Pancreas (tissue), 10 donors: Measurements from ENCODE around the gene AGBL4. TPM values are rescaled to one million over a fixed set of nuclear protein-coding genes. Genes with fewer than 3 reads are reported as not detected.

Experiments
- ATAC-seq, 4 donors: fragments of 200-7000 bp; cut with Tn5 transposase; one replicate each; pipeline versions ENCODE4 v1.8.0 to v1.9.1; 2020; ENCODE audit warnings: mild to moderate bottlenecking in 4 of 4, moderate library complexity in 4 of 4
- DNase-seq, 6 donors: peaks; one replicate each; pipeline ENCODE4 v3.0.0-alpha.2; 2020
- FAIRE-seq: peaks from 2 replicates; lab custom pipeline; 2012; peaks lifted over from hg19 to GRCh38; lab: Jason Lieb, UNC
- H3K27ac ChIP-seq, 4 donors: fragments of 200-600 bp; sonication (generic); 1 replicate in 3 of 4; 2 replicates in 1 of 4; pipeline versions ENCODE4 v1.5.0 to v1.8.0; 2020
- H3K27me3 ChIP-seq, 4 donors: fragments of 200-600 bp; one replicate each; pipeline ENCODE4 v1.8.0; 2021
- H3K36me3 ChIP-seq, 3 donors: fragments of 200-600 bp; sonication (generic) in 1 of 3; one replicate each; pipeline versions ENCODE4 v1.5.0 to v1.8.0; 2020 to 2021
- H3K4me1 ChIP-seq, 3 donors: fragments of 200-600 bp; one replicate each; pipeline ENCODE4 v1.8.0; 2021
- H3K4me3 ChIP-seq, 4 donors: fragments of 200-600 bp; sonication (generic) in 2 of 4; one replicate each; pipeline versions ENCODE4 v1.5.0 to v1.8.0; 2020 to 2021
- H3K9me3 ChIP-seq, 4 donors: fragments of 200-600 bp; one replicate each; pipeline ENCODE4 v1.8.0; 2021
- WGBS, 2 donors: extraction: QIAGEN DNeasy Blood & Tissue Kit; methylation state at CpG; one replicate each; pipeline ENCODE4 v1.1.7; 2013; 5-methylcytosine and 5-hydroxymethylcytosine counted together
- intact Hi-C, 3 donors: fragments of 100-400 bp; cut with DNase I; formaldehyde crosslinking; loops; one replicate each; pipeline versions ENCODE4 v1.11.1 to v1.14.2; 2022
- polyA plus RNA-seq, 2 donors: library from polyadenylated mRNA; stranded (reverse); fragments of 200-250 nt; gene quantifications; one replicate each; pipeline ENCODE4 v1.2.3, GENCODE V29; 2013
- total RNA-seq, 6 donors: library from RNA; stranded (reverse); fragmentation: NEBNext Ultra II Directional in 4 of 6; extraction: Animal tissue kit (Norgen Biotek cat#: 25700) in 4 of 6; gene quantifications; one replicate each; pipeline versions ENCODE4 v1.2.1 to v1.2.4, GENCODE V29; 2021 to 2023
- TF ChIP-seq, protein P1 (sequence below), 4 donors: fragments of 200-600 bp; sonication (generic) in 3 of 4; IDR thresholded peaks; one replicate each; pipeline versions ENCODE4 v1.5.0 to v1.8.0; 2021; ENCODE audit warnings: antibody characterized with exemption in 4 of 4
- donor health status: healthy with polysubstance abuse.
- donor health status: DM: no; HTN: no; CAD: no; lungs with moderate emphysema.
- donor health status: DM: no; HTN: no; CAD: no.
- donor health status: control.
- donor health status: control.
- donor health status: Bipolar disorder and iron deficiency.
- donor health status: DM: yes; HTN: yes; CAD: no.
- donor health status: DM: no; HTN: no; CAD: no.
- donor health status: DM: no; HTN: no; CAD: no.
- donor health status: DM: yes; HTN: yes; CAD: no.

AGBL4 gene
- total and polyA plus RNA-seq, 8 donors: 0.15 to 1.2 (median 0.59) TPM

DNA sequence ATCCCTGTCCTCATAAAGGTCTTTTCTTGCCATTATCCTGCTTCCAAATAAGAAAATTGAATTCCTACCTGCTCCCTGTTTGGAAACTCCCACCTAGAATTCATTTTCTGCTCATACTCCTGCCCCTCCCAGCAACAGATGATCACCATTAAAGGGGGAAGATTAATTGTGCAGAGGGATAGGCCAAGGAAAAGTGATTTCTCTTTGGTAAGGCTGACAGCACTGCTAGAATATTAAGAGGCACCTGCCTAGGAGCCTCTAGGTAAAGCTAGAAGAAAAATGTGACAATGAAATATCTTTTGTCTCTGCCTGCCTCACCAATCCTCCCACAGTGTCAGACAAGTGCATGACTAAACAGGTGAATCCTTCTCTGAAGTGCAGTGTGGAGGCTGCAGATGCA is 1474.8 kb downstream of the AGBL4 start:
- Histone ChIP-seq H3K9me3 (no peaks in the 10 kb centered on the region), H3K4me1 (no peaks in the 10 kb centered on the region), H3K27ac (no peak overlapping the region), H3K4me3 (no peak overlapping the region), H3K27me3 (no peaks in the 10 kb centered on the region), H3K36me3 (no peaks in the 10 kb centered on the region)
- TF ChIP-seq, protein P1, sequence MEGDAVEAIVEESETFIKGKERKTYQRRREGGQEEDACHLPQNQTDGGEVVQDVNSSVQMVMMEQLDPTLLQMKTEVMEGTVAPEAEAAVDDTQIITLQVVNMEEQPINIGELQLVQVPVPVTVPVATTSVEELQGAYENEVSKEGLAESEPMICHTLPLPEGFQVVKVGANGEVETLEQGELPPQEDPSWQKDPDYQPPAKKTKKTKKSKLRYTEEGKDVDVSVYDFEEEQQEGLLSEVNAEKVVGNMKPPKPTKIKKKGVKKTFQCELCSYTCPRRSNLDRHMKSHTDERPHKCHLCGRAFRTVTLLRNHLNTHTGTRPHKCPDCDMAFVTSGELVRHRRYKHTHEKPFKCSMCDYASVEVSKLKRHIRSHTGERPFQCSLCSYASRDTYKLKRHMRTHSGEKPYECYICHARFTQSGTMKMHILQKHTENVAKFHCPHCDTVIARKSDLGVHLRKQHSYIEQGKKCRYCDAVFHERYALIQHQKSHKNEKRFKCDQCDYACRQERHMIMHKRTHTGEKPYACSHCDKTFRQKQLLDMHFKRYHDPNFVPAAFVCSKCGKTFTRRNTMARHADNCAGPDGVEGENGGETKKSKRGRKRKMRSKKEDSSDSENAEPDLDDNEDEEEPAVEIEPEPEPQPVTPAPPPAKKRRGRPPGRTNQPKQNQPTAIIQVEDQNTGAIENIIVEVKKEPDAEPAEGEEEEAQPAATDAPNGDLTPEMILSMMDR (IDR thresholded peaks at IDR 0.05): no peak
- no peak for DNase-seq
- ATAC-seq: no peak
- no peak for FAIRE-seq
- intact Hi-C loops: no loop called here

DNA sequence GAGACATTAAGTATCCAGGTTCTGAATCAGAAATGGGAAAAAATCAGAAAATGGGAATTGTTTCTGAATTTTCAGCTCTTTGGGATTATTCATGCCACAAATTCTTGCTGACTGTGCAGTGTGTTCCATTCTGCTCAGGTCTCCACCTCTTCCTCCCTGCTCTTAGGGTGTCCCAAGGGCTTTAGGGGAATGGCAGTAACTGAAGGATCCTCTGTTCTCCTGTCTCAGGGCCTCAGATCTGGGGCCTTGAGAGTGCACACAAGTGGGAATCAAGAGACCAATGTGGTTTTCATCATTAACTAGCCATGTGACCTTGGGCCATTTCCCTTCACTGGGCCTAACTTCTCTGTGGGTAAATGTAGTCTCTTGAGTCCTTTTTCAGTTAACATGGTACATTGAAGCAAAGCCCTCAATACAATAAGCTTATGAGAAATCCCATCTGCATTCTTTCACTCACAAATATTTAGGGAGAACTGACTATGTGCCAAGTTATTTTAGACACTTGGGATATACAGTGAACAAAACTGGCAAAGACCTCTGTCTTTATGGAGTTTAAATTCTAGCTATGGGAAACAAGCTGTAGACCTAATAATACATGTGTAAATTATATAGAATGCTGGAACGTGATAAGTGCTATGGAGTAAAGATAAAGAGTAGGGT is 1476.1 kb downstream of the AGBL4 start:
- intact Hi-C loops: no loop called here
- no peaks in the 10 kb centered on the region for H3K4me1 ChIP-seq
- FAIRE-seq: no peak
- H3K27me3 ChIP-seq: no peaks in the 10 kb centered on the region
- H3K9me3 ChIP-seq: no peaks in the 10 kb centered on the region
- ATAC-seq: no peak
- no peak for DNase-seq
- H3K36me3 ChIP-seq: no peaks in the 10 kb centered on the region
- H3K4me3 ChIP-seq: no peak overlapping the region
- TF ChIP-seq, protein P1 (IDR thresholded peaks at IDR 0.05): no peak
- WGBS, 2 donors: 75 to 78% methylated on average over 1 of the region's 1 CpG
- no peak overlapping the region for H3K27ac ChIP-seq

DNA sequence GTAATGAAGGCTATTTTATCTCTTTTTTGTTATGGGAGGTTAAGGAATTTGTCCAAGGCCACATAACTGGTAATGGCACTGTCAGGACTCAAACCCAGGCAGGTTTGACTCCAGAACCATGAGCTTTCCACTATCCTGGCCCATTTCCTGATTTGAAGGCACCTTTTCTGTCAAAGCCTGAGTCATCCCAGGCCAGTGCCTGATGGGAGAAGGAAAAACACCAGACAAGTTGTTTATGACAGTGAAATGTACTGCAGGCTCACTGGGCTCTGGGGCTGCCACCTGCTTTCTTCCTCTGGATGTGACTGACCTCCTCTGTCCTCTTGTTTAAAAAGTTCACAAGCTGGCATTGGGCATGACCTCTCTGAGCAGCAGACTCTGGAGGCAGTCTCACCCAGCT is 1479.9 kb downstream of the AGBL4 start:
- TF ChIP-seq, protein P1 (IDR thresholded peaks at IDR 0.05): no peak
- Histone ChIP-seq H3K9me3 (no peaks in the 10 kb centered on the region), H3K4me3 (no peak overlapping the region), H3K27ac (no peak overlapping the region), H3K4me1 (no peaks in the 10 kb centered on the region), H3K27me3 (no peaks in the 10 kb centered on the region), H3K36me3 (no peaks in the 10 kb centered on the region)
- no peak for FAIRE-seq
- no peak for DNase-seq
- intact Hi-C loops: no loop called here
- ATAC-seq: no peak

DNA sequence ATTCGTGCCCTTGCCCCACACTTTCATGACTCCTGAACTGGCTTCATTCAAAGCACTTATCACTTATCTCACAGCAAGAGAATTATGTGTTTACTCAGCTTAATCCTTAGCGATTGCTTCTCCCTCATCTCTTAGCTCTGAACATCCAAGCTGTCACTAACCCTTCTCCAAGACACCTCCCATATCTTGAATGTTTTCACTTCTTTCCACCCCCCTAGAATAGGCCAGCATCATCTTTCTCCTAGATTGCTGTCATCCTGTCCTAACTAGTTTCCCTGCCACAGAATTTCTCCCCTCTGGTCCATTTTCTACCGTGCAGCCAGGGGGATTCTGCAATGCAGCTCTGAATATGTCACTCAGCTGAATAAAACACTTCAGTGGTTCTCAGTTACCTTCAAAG is 1483.2 kb downstream of the AGBL4 start:
- TF ChIP-seq, protein P1 (IDR thresholded peaks at IDR 0.05): no peak
- H3K27me3 ChIP-seq: no peaks in the 10 kb centered on the region
- H3K9me3 ChIP-seq: no peaks in the 10 kb centered on the region
- DNase-seq (no peak), ATAC-seq (no peak), FAIRE-seq (no peak)
- 21 to 25% methylated on average over 3 of the region's 3 CpGs for WGBS, 2 donors
- intact Hi-C loops: no loop called here
- no peaks in the 10 kb centered on the region for H3K36me3 ChIP-seq
- H3K27ac ChIP-seq: no peak overlapping the region
- no peaks in the 10 kb centered on the region for H3K4me1 ChIP-seq
- H3K4me3 ChIP-seq: no peak overlapping the region

DNA sequence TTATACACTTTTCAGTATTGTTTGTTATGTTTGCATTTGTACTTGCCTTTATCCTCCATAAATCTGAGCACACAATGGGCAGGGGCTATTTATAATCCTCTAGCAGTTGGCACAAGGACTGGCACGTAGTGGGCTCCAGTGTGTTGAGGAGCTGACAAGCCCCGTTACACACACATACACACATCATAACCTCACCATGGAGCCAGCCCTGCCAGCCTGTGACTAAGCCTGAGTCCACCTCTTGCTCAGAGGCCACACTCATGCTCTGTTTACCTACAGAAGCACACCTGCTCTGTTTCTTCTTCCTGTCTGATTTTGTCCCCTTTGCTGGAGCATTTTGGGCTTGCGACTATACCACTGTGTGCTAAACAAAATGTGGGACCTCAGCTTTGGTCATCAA is 1487.3 kb downstream of the AGBL4 start:
- no peak for ATAC-seq
- intact Hi-C loops: no loop called here

More for the DNA sequence above, 1487.3 kb downstream of the AGBL4 start:
- H3K9me3 ChIP-seq: no peaks in the 10 kb centered on the region
- H3K27me3 ChIP-seq: no peaks in the 10 kb centered on the region
- DNase-seq (no peak), FAIRE-seq (no peak)
- H3K36me3 ChIP-seq: no peaks in the 10 kb centered on the region
- no peak overlapping the region for H3K4me3 ChIP-seq
- H3K27ac ChIP-seq: no peak overlapping the region
- H3K4me1 ChIP-seq: no peaks in the 10 kb centered on the region
- TF ChIP-seq, protein P1 (IDR thresholded peaks at IDR 0.05): no peak
- 76 to 91% methylated on average over 3 of the region's 3 CpGs for WGBS, 2 donors
